IPS-20b (cell line): ENCODE measurements around the gene ADARB1.

ENCODE experiments used
- H3K27ac ChIP-seq: one replicate; pipeline ENCODE4 v1.5.1; 2013; ENCODE audit warnings: low read length
- H3K27me3 ChIP-seq: 2 replicates; pipeline ENCODE4 v1.6.1; 2013; ENCODE audit warnings: mild to moderate bottlenecking, low read length, inconsistent platforms; ENCODE audit not compliant: insufficient read depth
- H3K36me3 ChIP-seq: 2 replicates; pipeline ENCODE4 v1.6.1; 2013; ENCODE audit warnings: low read depth, mild to moderate bottlenecking, inconsistent platforms, low read length, moderate library complexity; ENCODE audit not compliant: insufficient read depth
- H3K4me1 ChIP-seq: 2 replicates; pipeline ENCODE4 v1.6.1; 2013; ENCODE audit warnings: mild to moderate bottlenecking, control low read depth, inconsistent platforms, low read length, moderate library complexity; ENCODE audit not compliant: insufficient read depth
- H3K4me3 ChIP-seq: 2 replicates; pipeline ENCODE4 v1.5.1; 2013; ENCODE audit warnings: mild to moderate bottlenecking, low read length, inconsistent platforms
- H3K9ac ChIP-seq: 2 replicates; pipeline ENCODE4 v1.6.1; 2013; ENCODE audit warnings: low read depth, mild to moderate bottlenecking, inconsistent platforms, low read length, moderate library complexity
- H3K9me3 ChIP-seq: 2 replicates; pipeline ENCODE4 v1.6.1; 2013; ENCODE audit warnings: mild to moderate bottlenecking, low read depth, low read length, inconsistent platforms; ENCODE audit not compliant: insufficient read depth

ADARB1 gene

DNA sequence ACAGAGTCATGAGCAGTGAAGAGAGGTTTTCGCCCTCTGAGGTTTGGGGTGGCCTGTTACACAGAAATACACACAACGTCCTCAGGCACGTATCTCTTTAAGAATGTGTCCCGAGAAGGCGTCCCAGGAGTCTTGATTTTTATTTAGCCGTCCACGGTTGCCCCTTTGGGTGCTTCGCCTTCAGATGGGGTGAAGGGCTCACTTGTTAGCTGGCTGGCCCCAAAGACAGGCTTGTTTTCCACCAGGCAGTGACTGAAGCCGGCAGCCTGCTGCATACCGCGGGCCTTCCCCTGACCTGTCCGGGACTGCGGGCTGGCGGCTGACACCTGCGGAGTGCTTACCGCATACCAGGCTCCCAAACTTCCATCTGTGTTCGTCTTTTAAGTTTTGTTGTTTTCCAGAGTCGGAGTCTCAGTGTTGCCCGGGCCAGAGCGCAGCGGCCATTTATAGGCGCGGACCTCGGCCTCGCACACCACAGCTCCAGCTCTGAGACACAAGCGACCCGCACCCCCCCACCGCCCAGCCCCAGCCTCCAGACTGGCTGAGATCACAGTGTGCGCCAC, 1.6 kb upstream of the ADARB1 start:
- Histone ChIP-seq H3K4me1 (0 out of 2 replicates have a peak, but pooled peaks cover 3% of the 10 kb centered on the region), H3K27ac (no peak overlapping the region), H3K4me3 (no peak overlapping the region), H3K27me3 (peaks cover 27% of the 10 kb centered on the region), H3K9me3 (no peaks in the 10 kb centered on the region), H3K36me3 (no peaks in the 10 kb centered on the region), H3K9ac (no peak overlapping the region)

GRCh38 chr21:45073301-45074047, 906 bp upstream of the ADARB1 start:
- no peak overlapping the region for H3K27ac ChIP-seq
- no peaks in the 10 kb centered on the region for H3K9me3 ChIP-seq
- H3K4me1 ChIP-seq = 0 out of 2 replicates have a peak, but pooled peaks cover 3% of the 10 kb centered on the region
- peak overlapping the region; percentile 53; the same call in 1 of the 2 replicates for H3K9ac ChIP-seq
- H3K36me3 ChIP-seq = no peaks in the 10 kb centered on the region
- H3K27me3 ChIP-seq = peaks cover 27% of the 10 kb centered on the region
- H3K4me3 ChIP-seq = peak overlapping the region; percentile 64

- Histone ChIP-seq H3K4me3 (peak overlapping the region; percentile 65), H3K9ac (no peak overlapping the region)
Observed at GRCh38 chr21:45074818-45075595, 627 bp downstream of the ADARB1 start.

GRCh38 chr21:45075596-45076244, 1.3 kb downstream of the ADARB1 start:
- Histone ChIP-seq H3K9ac (no peak overlapping the region), H3K27ac (no peak overlapping the region), H3K4me3 (peak overlapping the region; percentile 65), H3K9me3 (no peaks in the 10 kb centered on the region), H3K36me3 (no peaks in the 10 kb centered on the region), H3K27me3 (peaks cover 27% of the 10 kb centered on the region), H3K4me1 (peaks cover 5% of the 10 kb centered on the region; the same call in 1 of the 2 replicates)

More at GRCh38 chr21:45074818-45075595, 627 bp downstream of the ADARB1 start:
- Histone ChIP-seq H3K9me3 (no peaks in the 10 kb centered on the region), H3K36me3 (no peaks in the 10 kb centered on the region), H3K27ac (no peak overlapping the region), H3K4me1 (0 out of 2 replicates have a peak, but pooled peaks cover 3% of the 10 kb centered on the region), H3K27me3 (peaks cover 27% of the 10 kb centered on the region)

DNA sequence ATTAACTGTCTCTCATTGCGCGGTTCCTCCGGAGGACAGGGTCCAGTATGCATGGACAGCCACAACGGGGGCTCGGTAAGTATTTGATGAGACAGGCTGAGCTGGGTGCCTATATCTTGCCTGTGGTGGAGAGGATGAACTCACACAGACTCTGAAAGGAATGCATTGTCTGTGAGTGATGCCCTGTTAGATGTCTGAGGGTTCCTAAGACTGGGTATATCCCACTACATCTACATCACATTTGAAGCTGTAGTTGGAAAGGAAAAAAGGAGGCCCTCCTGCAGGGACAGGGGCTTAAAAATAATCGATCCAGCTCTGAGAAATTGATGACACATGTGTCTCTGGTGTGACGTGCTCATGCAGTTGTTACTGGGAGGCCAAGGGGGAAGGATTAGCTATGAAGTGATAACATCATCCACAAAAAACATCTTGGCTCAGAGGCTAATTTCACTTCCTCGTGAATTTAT, 1.9 kb downstream of the ADARB1 start:
- Histone ChIP-seq H3K9me3 (no peaks in the 10 kb centered on the region), H3K27me3 (peaks cover 27% of the 10 kb centered on the region), H3K4me1 (peaks cover 7% of the 10 kb centered on the region; the same call in 1 of the 2 replicates), H3K9ac (no peak overlapping the region), H3K27ac (no peak overlapping the region), H3K36me3 (no peaks in the 10 kb centered on the region), H3K4me3 (no peak overlapping the region)

- no peak overlapping the region for H3K27ac ChIP-seq
- H3K9me3 ChIP-seq = no peaks in the 10 kb centered on the region
- H3K4me3 ChIP-seq = no peak overlapping the region
- H3K27me3 ChIP-seq = peaks cover 27% of the 10 kb centered on the region
- H3K36me3 ChIP-seq = no peaks in the 10 kb centered on the region
- H3K9ac ChIP-seq = no peak overlapping the region
- peaks cover 7% of the 10 kb centered on the region; the same call in 1 of the 2 replicates for H3K4me1 ChIP-seq
Observed at GRCh38 chr21:45078371-45078770, 4.0 kb downstream of the ADARB1 start.

GRCh38 chr21:45078877-45079281, 4.5 kb downstream of the ADARB1 start:
- Histone ChIP-seq H3K9me3 (no peaks in the 10 kb centered on the region), H3K9ac (no peak overlapping the region), H3K4me1 (peaks cover 4% of the 10 kb centered on the region; the same call in 1 of the 2 replicates), H3K36me3 (no peaks in the 10 kb centered on the region), H3K27ac (no peak overlapping the region), H3K4me3 (no peak overlapping the region), H3K27me3 (peaks cover 23% of the 10 kb centered on the region)

DNA sequence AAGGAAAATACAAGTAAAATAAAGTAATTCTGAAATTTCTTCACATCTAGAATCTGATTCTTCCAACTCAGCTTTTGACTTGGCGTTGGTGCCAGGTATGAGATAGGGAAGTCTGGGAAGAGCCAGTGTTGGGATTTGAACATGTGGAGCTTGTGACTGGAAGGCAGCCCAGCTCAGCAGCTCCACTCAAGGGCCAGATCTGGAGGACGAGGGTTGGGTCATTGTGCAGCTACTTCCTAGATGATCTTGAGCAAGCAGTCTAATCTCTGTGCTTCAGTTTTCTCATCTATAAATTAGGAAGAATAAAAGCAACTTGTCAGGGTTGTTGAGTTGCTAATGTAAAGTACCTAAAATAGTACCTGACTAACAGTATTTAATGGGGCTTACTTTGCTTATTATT, 5.0 kb downstream of the ADARB1 start:
- no peak overlapping the region for H3K27ac ChIP-seq
- no peaks in the 10 kb centered on the region for H3K36me3 ChIP-seq
- peaks cover 4% of the 10 kb centered on the region; the same call in 1 of the 2 replicates for H3K4me1 ChIP-seq
- H3K9ac ChIP-seq = no peak overlapping the region
- no peaks in the 10 kb centered on the region for H3K9me3 ChIP-seq
- peaks cover 23% of the 10 kb centered on the region for H3K27me3 ChIP-seq
- H3K4me3 ChIP-seq = no peak overlapping the region

- H3K36me3 ChIP-seq = no peaks in the 10 kb centered on the region
- H3K9ac ChIP-seq = no peak overlapping the region
- peaks cover 19% of the 10 kb centered on the region for H3K27me3 ChIP-seq
- no peaks in the 10 kb centered on the region for H3K9me3 ChIP-seq
- no peak overlapping the region for H3K27ac ChIP-seq
- no peak overlapping the region for H3K4me3 ChIP-seq
- peaks cover 4% of the 10 kb centered on the region; the same call in 1 of the 2 replicates for H3K4me1 ChIP-seq
Observed at GRCh38 chr21:45080232-45080631, 5.9 kb downstream of the ADARB1 start.

- H3K36me3 ChIP-seq = no peaks in the 10 kb centered on the region
- no peaks in the 10 kb centered on the region for H3K9me3 ChIP-seq
- no peak overlapping the region for H3K4me3 ChIP-seq
- peaks cover 13% of the 10 kb centered on the region for H3K27me3 ChIP-seq
- no peak overlapping the region for H3K9ac ChIP-seq
- no peak overlapping the region for H3K27ac ChIP-seq
- peaks cover 4% of the 10 kb centered on the region; the same call in 1 of the 2 replicates for H3K4me1 ChIP-seq
Observed at GRCh38 chr21:45080639-45081414, 6.4 kb downstream of the ADARB1 start.
